Prostate gland (tissue), 2 donors: Measurements from ENCODE around the gene SMAD5.

ENCODE experiments used
- POLR2AphosphoS5 ChIP-seq: sonication (generic); formaldehyde crosslinking; IDR thresholded peaks from one replicate; pipeline ENCODE4 v1.6.1; 2017; ENCODE audit warnings: antibody characterized with exemption
- TF ChIP-seq, protein P1 (sequence below), 4 experiments: fragments of 200-600 bp in 2 of 4; fragments of 450-650 bp in 2 of 4; sonication (generic) in 2 of 4; IDR thresholded peaks; 1 replicate in 3 of 4; 2 replicates in 1 of 4; pipeline ENCODE4 v1.5.1; 2016 to 2019; ENCODE audit warnings: antibody characterized with exemption in 4 of 4, mild to moderate bottlenecking in 2 of 4, moderate library complexity in 2 of 4

DNA sequence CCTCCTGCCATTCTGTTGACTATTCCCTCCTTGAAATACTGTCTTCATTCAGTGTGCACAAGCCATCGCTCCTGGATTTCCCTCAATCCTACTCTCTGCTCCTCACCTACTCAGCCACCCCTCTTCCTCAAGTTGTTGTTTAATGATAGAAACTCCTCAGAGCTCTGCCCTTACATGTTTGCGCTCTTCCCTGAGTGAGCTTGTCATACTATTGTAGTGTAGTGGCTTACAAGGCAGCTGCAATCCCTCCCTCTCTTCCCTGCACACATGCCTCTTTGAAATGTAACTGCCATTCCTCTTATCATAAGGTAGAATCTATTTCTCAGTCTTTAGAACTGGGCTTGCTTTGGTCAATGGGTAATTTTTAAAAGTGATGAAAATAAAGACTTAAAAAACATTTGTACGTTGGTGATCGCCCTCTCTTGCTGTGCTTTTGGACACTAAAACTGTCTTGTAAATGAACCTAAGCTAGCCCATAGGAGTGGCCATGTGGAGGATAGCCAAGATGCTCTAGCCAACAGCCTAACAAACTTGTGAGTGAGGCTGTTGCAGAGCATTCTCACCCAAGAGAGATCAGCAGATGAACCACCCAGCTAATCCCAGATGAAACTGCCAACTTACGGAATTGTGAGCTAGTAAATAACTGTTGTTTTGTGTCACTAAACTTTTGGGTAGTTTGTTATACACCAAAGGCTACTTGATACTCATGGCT, 18.1 kb upstream of the SMAD5 start:
- TF ChIP-seq, protein P1, sequence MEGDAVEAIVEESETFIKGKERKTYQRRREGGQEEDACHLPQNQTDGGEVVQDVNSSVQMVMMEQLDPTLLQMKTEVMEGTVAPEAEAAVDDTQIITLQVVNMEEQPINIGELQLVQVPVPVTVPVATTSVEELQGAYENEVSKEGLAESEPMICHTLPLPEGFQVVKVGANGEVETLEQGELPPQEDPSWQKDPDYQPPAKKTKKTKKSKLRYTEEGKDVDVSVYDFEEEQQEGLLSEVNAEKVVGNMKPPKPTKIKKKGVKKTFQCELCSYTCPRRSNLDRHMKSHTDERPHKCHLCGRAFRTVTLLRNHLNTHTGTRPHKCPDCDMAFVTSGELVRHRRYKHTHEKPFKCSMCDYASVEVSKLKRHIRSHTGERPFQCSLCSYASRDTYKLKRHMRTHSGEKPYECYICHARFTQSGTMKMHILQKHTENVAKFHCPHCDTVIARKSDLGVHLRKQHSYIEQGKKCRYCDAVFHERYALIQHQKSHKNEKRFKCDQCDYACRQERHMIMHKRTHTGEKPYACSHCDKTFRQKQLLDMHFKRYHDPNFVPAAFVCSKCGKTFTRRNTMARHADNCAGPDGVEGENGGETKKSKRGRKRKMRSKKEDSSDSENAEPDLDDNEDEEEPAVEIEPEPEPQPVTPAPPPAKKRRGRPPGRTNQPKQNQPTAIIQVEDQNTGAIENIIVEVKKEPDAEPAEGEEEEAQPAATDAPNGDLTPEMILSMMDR (IDR thresholded peaks at IDR 0.05), result no peak
- no peak for TF ChIP-seq POLR2AphosphoS5
